Fibroblast of the conjunctiva (primary cell): Measurements from ENCODE around the gene ANK3.

Experiments used
- DNase-seq: peaks from one replicate; pipeline ENCODE4 v3.0.0-alpha.2; 2010; ENCODE audit warnings: low read depth

ANK3 gene

DNA sequence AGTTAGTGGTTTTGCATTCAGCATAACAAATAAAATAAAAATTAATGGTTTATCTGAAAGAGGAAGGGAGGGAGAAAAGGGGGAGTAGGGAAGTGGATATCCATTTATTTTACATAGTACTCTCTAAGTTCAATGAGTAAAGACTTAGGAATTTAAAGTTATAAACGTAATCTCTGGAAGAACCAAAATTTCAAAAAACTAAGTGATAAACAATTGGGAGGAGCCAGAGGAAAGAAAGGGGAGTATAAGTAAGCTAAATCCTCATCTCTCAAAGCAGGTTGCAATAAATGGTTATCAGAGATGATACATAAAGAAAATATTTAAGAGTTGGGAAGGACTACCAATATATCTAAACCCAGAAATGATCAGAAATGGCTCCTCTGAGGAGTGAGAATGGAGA lies 46.4 kb downstream of the ANK3 start:
- no peak for DNase-seq

DNA sequence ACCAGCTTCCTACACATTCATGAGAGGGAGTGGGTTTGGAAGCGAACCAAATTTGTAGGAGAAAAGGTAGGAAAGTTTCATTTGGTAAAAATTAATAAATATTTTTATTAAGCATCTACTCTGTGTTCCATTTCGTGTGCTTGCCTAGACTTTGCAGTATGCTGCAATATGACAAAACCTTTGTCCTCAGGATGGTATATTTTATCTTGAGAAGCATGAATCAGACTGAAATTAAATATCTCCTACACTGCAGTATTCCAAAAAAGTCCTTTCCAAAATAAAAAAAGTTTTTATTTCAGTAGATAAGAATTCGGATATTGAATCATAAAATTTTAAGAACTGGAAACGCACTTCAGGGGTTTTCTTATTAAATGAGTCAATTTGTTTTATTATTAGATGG lies 47.7 kb downstream of the ANK3 start:
- DNase-seq = no peak

GRCh38 chr10:60340973-60341372 lies 48.7 kb downstream of the ANK3 start:
- no peak for DNase-seq

GRCh38 chr10:60339757-60340156 lies 49.9 kb downstream of the ANK3 start:
- no peak for DNase-seq

DNA sequence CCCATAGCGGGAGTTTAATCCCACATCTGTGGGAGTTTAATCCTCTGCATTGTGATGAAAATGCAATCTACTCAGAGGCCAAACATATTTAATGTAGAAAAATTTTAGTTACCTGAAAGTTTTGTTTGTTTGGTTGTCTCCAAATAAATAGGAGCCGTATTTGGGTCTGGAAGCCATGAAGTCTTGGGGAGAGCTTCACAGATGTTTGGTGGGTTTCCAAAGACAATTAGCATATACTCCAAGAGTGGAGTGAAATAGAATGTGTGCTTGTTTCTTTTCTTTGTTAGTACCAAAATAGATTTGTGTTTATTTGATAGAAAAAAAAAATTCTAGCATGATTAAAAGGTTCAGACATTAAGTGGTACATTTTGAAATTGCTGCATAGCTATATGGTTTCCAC lies 50.9 kb downstream of the ANK3 start:
- DNase-seq = no peak

- DNase-seq = no peak
Observed at GRCh38 chr10:60338002-60338564, 51.6 kb downstream of the ANK3 start.

DNA sequence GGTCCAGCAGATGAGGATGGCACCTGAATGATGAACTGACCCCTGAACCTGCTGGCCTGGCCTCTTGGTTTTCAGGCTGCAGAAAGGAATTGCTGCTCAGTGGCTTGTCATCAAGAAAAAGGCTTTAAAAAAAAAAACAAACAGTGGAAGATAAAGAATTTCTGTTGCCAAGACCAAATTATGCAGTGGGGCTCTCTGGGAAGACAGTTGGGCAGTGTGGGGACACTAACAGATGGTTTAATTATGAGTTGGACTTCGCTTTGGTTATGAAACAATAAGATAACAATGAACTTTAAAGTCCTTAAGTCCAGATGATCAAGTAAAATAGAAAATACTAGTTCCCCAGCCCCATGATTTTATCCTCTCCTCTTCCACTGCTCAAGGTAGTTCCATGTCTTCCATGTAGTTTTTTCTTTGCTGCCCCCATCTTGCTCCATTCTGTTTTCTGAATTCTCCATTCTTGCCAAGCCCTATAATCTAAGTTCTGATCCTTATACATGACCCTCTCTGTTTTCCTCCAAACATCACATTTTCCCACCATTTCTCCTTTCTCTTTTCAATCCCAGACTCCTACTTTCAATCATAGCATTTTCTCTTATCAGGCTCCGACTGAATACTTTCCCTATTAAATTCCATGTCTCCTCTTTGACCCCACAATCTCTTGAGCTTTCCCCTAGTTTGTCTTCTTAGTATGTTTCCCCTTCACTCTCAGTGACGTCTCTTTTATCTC lies 52.6 kb downstream of the ANK3 start:
- DNase-seq = no peak

DNA sequence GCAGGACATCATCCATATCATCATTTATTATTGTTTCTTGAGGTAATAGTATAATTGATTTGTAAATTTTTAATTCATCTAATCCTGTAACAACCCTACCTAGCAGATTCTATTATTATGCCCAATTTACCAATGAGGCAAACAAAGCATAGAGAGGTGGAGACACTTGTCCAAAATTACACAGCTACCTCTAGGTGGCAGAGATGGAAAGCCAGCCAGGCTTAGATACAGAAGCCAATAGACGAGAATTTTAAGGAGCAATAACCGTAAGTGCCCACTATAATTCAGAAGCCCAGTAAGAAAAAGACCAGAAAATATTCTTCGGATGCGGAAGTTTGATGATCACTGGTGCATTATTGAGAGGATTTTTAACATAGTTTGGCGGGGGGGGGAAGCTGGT lies 54.0 kb downstream of the ANK3 start:
- no peak for DNase-seq

DNA sequence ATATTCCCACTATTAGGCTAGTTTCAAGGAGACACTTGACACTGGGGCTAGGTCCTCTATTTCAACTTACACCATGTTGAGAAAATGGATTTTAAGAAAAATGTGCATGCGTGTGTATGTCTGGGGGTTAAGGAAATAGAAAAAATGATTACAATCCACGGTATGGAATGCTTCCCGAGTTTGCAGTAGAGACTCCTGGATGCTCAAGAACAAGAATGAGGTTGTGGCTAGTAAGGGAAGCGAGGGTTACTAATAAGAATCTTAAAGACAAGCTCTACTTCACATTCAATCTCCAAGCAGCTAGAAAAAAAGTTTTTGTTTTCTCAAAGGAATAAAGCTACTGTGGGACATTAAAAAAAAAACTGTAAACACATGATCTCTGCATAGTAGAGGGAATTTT lies 54.7 kb downstream of the ANK3 start:
- no peak for DNase-seq

GRCh38 chr10:60332371-60332770 lies 57.3 kb downstream of the ANK3 start:
- DNase-seq = no peak

GRCh38 chr10:60331886-60332285 lies 57.8 kb downstream of the ANK3 start:
- DNase-seq = no peak

- DNase-seq = no peak
Observed at GRCh38 chr10:60323162-60323561, 66.5 kb downstream of the ANK3 start.

DNA sequence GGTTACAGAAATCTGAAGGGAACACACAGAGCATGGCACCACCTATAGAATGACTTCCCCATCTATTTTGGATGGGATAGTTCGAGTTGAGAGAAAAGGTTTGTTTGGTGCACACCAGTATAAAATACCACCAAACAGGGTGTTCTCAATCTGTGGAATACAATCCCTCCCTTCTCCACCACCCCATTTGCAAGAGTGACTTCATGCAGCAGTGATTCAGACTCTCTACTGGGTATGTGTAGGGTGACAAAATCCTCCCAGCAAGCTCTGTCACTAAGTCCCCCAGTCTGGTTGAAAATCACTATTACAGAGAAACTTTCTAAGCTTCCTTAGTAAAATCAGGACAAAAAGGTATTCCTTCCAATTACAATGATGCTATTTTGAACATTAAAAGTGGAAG lies 69.0 kb downstream of the ANK3 start:
- DNase-seq = no peak

DNA sequence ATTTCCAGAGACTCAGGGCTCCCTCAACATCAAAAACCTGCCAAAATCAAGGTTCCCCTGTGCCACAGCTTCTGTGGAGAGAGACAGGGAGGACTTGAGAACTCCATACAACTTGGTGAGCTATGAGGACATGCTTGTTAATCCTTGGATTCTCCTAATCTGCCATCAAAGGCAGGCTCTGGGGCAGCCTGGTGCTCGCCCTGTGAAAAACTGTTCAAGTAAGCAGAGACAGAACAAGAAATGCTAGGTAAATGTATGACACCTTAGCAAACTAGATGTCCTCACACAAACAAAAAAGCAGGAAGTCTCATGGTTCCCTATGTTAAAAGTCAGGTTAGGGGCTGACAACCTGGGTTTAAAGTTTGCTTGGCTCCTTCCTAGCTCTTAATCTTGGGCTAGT lies 73.6 kb downstream of the ANK3 start:
- no peak for DNase-seq

DNA sequence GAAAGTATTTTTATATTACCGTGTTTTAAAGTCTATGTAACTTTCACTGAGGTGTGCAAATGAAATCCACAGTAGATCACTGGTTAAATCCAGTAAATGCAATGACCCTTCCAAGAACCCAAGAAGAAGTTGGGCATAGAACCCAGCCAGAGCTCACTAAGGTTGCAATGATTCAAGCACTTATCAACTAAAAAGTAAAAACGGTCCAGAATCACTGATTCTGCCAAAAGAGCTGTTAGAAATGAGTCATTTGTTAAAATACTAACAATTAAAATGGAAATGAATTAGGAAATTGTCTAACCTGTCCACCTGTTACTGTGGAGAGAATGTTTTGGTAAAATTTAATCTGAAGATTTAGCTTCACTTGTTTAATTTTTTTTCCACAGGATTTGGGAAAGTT lies 74.4 kb downstream of the ANK3 start:
- no peak for DNase-seq

- DNase-seq = no peak
Observed at GRCh38 chr10:60314069-60314940, 75.4 kb downstream of the ANK3 start.

DNA sequence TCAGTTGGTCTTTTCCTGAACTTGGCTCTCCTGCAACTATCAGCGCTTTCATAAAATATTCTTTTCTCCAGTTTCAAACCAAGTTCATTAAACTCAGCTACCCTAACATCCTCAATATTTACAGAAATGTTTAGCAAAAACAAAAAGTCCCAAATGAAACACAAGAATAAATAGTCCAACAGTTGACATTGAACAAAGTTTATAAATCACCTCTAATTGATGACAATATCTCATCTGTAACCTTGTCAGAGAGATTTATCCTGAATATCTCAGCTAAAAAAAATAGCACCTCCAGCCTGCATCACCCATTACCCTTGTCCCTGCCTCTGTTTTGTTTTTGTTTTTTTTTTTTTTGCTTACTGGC lies 76.1 kb downstream of the ANK3 start:
- no peak for DNase-seq

- DNase-seq = peak; percentile 48
Observed at GRCh38 chr10:60312818-60313588, 76.7 kb downstream of the ANK3 start.

- no peak for DNase-seq
Observed at GRCh38 chr10:60311821-60312220, 77.9 kb downstream of the ANK3 start.

DNA sequence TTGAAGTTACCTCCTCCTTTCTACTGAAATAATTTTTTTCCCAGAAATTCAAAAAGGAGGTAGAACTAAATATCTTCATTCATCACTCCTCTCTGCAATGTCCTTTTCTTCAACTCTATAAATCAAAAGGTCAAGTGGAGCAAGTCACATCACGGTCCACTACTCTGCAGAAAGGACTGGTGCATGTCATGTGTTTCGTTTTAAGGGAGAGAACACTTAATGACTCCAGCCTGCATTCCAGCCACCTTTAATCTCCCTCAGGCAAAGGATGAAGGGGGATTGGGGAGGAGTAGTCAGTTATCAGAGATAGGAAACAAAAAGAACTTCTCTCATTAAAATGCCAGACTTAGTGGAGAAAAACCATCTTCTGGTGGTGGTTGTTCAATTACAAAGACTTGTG lies 78.9 kb downstream of the ANK3 start:
- no peak for DNase-seq

DNA sequence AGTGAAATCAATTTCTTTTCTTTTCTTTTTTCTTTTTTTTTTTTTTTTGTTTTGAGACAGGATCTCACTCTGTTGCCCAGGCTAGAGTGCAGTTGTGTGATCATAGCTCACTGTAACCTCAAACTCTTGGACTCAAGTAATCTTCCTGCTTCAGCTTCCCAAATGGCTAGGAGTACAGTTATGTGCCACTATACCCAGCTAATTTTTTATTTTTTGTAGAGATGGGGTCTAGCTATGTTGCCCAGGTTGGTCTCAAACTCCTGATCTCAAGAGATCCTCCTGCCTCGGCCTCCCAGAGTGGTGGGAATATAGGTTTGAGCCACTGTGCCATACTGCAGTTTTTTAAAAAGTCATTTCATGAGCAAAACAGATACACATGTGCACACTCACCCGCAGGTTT lies 79.8 kb downstream of the ANK3 start:
- no peak for DNase-seq

DNA sequence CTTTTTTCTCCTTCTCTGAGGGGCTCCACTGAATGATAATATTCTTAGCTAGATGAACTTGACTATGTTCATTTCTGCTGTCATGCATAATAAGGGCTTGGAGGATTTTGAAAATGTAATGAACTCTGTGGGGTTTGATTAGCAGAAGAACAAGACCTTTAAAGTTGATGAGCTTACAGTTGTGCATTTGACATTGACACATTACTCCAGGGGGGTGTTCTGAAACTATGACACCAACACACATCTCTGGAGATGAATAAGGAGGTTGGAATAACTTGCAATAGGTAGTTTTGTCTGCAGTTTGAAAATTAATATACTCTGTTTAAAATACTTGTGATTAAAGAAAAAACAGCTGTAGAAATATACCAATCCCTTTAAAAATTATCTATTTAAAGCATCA lies 80.3 kb downstream of the ANK3 start:
- DNase-seq = no peak
